PC-3 (cell line): Measurements from ENCODE around the gene GSG1. TPM values are rescaled to one million over a fixed set of nuclear protein-coding genes. Genes with fewer than 3 reads are reported as not detected.
A peak's percentile ranks its signal among the peaks of the same experiment; 100 is the strongest.

Source experiments
- ATAC-seq: fragments of 200-7000 bp; cut with Tn5 transposase; 2 replicates; pipeline ENCODE4 v1.9.1; 2020; ENCODE audit warnings: mild to moderate bottlenecking, moderate library complexity
- Bru-seq: library from RNA; stranded (reverse); fragments of 400-500 nt; gene quantifications from one replicate; lab custom pipeline; 2021; lab: Mats Ljungman, UMichigan
- BruChase-seq, 2 experiments: library from RNA; stranded (reverse); fragments of 400-500 nt; gene quantifications; one replicate each; lab custom pipeline; 2021; lab: Mats Ljungman, UMichigan
- BruUV-seq: library from RNA; stranded (reverse); fragments of 400-500 nt; replicated peaks from 2 replicates; lab custom pipeline; 2021; lab: Mats Ljungman, UMichigan
- CTCF ChIA-PET: fragments of 300-600 bp; sonication (Branson Sonifier 250); formaldehyde crosslinking; loops from one replicate; lab custom pipeline; 2022; ENCODE audit warnings: antibody characterized with exemption; lab: Charles Lee
- POLR2A ChIA-PET: fragments of 300-600 bp; sonication (Branson Sonifier 250); formaldehyde crosslinking; loops from one replicate; lab custom pipeline; 2022; ENCODE audit warnings: antibody characterized with exemption; ENCODE audit not compliant: unreplicated experiment; lab: Charles Lee
- DNase-seq: peaks from one replicate; pipeline ENCODE4 v3.0.0-alpha.2; 2015
- H2AFZ ChIP-seq: fragments of 300-600 bp; sonication (generic); 2 replicates; pipeline ENCODE4 v1.6.0; 2016; ENCODE audit warnings: antibody characterized with exemption, low read length
- H3F3A ChIP-seq: fragments of 300-600 bp; sonication (generic); one replicate; pipeline ENCODE4 v1.6.0; 2017; ENCODE audit warnings: antibody characterized with exemption, low read length, control low read depth, mild to moderate bottlenecking; ENCODE audit not compliant: unreplicated experiment
- H3K27ac ChIP-seq: fragments of 300-600 bp; sonication (generic); 2 replicates; pipeline ENCODE4 v1.5.1; 2016; ENCODE audit warnings: mild to moderate bottlenecking, low read length
- H3K27me3 ChIP-seq: fragments of 300-600 bp; sonication (generic); 2 replicates; pipeline ENCODE4 v1.6.1; 2016; ENCODE audit warnings: low read length, mixed read lengths
- H3K36me3 ChIP-seq: fragments of 300-600 bp; sonication (generic); 2 replicates; pipeline ENCODE4 v1.6.1; 2016; ENCODE audit warnings: low read depth, mixed run types, low read length, mixed read lengths
- H3K4me1 ChIP-seq: fragments of 300-600 bp; sonication (generic); 2 replicates; pipeline ENCODE4 v1.5.1; 2016; ENCODE audit warnings: low read length; ENCODE audit not compliant: insufficient read depth
- H3K4me2 ChIP-seq: fragments of 300-600 bp; sonication (generic); 2 replicates; pipeline ENCODE4 v1.6.0; 2016; ENCODE audit warnings: low read length
- H3K4me3 ChIP-seq: fragments of 300-600 bp; sonication (generic); 2 replicates; pipeline ENCODE4 v1.5.1; 2016; ENCODE audit warnings: mild to moderate bottlenecking, low read length, mixed read lengths
- H3K79me2 ChIP-seq: fragments of 300-600 bp; sonication (generic); 2 replicates; pipeline ENCODE4 v1.6.1; 2017; ENCODE audit warnings: low read length, mixed read lengths
- H3K9ac ChIP-seq: fragments of 300-600 bp; sonication (generic); 2 replicates; pipeline ENCODE4 v1.6.0; 2016; ENCODE audit warnings: mild to moderate bottlenecking, low read length
- H3K9me2 ChIP-seq: fragments of 300-600 bp; sonication (generic); replicated peaks from 2 replicates; pipeline ENCODE4 v1.6.1; 2016; ENCODE audit warnings: mixed run types, low read length, mixed read lengths
- H3K9me3 ChIP-seq: fragments of 300-600 bp; sonication (generic); 2 replicates; pipeline ENCODE4 v1.6.1; 2016; ENCODE audit warnings: low read length, mixed read lengths
- H4K20me1 ChIP-seq: fragments of 300-600 bp; sonication (generic); 2 replicates; pipeline ENCODE4 v1.6.1; 2016; ENCODE audit warnings: low read length, mixed read lengths
- EZH2 ChIP-seq: fragments of 300-600 bp; sonication (generic); IDR thresholded peaks from one replicate; pipeline ENCODE4 v1.6.1; 2017; ENCODE audit warnings: antibody characterized with exemption, mild to moderate bottlenecking, low read length; ENCODE audit not compliant: unreplicated experiment
- EZH2phosphoT487 ChIP-seq: fragments of 300-600 bp; sonication (generic); IDR thresholded peaks from 2 replicates; pipeline ENCODE4 v1.6.1; 2018; ENCODE audit warnings: mild to moderate bottlenecking, antibody characterized with exemption, low read length, borderline replicate concordance
- intact Hi-C: fragments of 100-400 bp; cut with micrococcal nuclease; formaldehyde crosslinking; loops from 2 replicates; pipeline ENCODE4 v1.9.0; 2023
- long read RNA-seq: library from polyadenylated mRNA; unstranded; transcript quantifications from one replicate; pipeline ENCODE4 v2.0.0, GENCODE V29; 2021; ENCODE audit not compliant: unreplicated experiment
- total RNA-seq: library from RNA; depleted of rRNA; stranded (reverse); fragments of >200 nt; gene quantifications from 2 replicates; pipeline ENCODE4 v1.2.3, GENCODE V29; 2014; rRNA removed
- TF ChIP-seq, protein P1 (sequence below): fragments of 300-600 bp; sonication (generic); conservative IDR thresholded peaks from 2 replicates; pipeline ENCODE4 v1.5.1; 2017; ENCODE audit warnings: antibody characterized with exemption, low read depth, mild to moderate bottlenecking, low read length

The GSG1 gene
- 0.77 TPM in 1 of 2 replicates, not detected in the other for total RNA-seq
- percentile 40 among the genes with signal in this experiment for Bru-seq, nascent RNA
- BruChase-seq, experiment 1, labeled RNA remaining after a 6-hour chase, result percentile 13 among the genes with signal in this experiment
- not detected for BruChase-seq, experiment 2, labeled RNA remaining after a 2-hour chase
- long read RNA-seq, result 0 reads

DNA sequence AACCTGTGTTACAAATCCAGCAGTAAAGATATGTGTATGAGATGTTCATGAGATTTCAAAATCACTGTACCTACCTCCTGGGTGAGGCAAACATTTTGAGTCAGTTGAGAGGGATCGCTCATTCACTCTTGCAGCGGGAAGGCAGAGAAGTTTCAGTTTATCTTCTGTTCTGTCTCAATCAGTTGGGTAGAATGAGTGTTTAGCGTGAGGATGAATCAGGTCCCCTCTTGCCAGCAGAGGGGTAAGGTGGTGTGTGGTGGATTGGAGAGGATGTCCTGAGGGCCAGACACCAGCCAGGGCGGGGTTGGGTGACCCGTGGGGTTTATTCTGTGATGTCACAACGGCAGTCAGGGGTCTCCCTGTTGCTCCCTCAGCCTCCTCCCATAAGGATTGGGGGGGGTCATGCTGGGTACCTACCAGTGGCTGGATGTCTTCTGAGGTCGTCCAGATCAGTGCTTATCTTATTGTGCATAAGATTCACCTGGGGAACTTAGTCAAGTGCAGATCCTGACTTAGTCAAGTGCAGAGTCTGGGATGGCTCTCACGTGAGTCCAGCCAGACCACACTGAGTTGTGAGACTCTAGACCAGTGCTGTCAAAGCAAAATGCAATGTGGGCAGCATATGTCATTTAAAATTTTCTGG lies at the start of gene GSG1:
GSG1 (minus strand) TSS at position 277 of the 643 bp plus-strand sequence; CDS start at position 122, 155 bp downstream.
- Histone ChIP-seq H3K27ac (peak within 1 kb of the TSS; percentile 99), H3K27me3 (no peaks in the 10 kb centered on the region), H3K4me1 (peaks cover 48% of the 10 kb centered on the region), H3K79me2 (no peaks in the 10 kb centered on the region), H2AFZ (no peak within 1 kb of the TSS), H3K4me2 (peak within 1 kb of the TSS; percentile 98), H3K4me3 (peak within 1 kb of the TSS; percentile 6; the same call in 1 of the 2 replicates), H4K20me1 (no peaks in the 10 kb centered on the region), H3K9ac (peak within 1 kb of the TSS; percentile 48), H3K36me3 (no peaks in the 10 kb centered on the region), H3K9me2 (no peaks in the 10 kb centered on the region), H3F3A (peaks cover 16% of the 10 kb centered on the region), H3K9me3 (no peaks in the 10 kb centered on the region)
- DNase-seq (peak; percentile 54), ATAC-seq (no peak)
- CTCF ChIA-PET, result no interaction called here
- no peak for TF ChIP-seq EZH2phosphoT487
- TF ChIP-seq, protein P1, sequence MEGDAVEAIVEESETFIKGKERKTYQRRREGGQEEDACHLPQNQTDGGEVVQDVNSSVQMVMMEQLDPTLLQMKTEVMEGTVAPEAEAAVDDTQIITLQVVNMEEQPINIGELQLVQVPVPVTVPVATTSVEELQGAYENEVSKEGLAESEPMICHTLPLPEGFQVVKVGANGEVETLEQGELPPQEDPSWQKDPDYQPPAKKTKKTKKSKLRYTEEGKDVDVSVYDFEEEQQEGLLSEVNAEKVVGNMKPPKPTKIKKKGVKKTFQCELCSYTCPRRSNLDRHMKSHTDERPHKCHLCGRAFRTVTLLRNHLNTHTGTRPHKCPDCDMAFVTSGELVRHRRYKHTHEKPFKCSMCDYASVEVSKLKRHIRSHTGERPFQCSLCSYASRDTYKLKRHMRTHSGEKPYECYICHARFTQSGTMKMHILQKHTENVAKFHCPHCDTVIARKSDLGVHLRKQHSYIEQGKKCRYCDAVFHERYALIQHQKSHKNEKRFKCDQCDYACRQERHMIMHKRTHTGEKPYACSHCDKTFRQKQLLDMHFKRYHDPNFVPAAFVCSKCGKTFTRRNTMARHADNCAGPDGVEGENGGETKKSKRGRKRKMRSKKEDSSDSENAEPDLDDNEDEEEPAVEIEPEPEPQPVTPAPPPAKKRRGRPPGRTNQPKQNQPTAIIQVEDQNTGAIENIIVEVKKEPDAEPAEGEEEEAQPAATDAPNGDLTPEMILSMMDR, result no peak
- TF ChIP-seq EZH2, result no peak
- BruUV-seq, result no TSS peak
- intact Hi-C loops, result no loop called here
- POLR2A ChIA-PET, result interaction anchor here (0.6 to 0.8 kb wide), 2 partner anchors 93 to 124 kb away, joined by 5 to 9 read pairs; partner anchors contain the start of gene EMP1

DNA sequence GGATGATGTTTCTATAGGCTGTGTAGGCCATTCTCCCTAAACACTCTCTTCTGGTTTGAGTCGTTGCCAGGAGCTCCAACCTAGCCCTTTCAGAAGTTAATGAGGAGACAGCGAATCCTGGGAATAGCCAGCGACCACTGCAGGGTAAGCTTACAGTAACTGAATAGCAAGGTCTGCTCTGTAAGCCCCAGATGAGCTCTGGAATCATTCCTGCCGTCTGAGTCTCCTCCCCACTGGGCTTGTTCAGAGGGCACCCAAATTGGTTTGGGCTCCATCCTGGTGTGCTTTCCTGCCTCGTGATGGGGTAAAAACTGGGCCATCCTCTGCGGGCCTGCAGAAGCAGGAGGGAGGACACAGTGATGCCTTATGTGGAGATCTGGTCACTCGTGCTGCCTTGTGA lies 49.7 kb upstream of the GSG1 start:
- Histone ChIP-seq H3K36me3 (no peaks in the 10 kb centered on the region), H3K4me1 (peaks cover 10% of the 10 kb centered on the region), H2AFZ (no peak overlapping the region), H3K4me3 (no peak overlapping the region), H3K79me2 (no peaks in the 10 kb centered on the region), H4K20me1 (no peaks in the 10 kb centered on the region), H3K9me3 (no peaks in the 10 kb centered on the region), H3K9me2 (no peaks in the 10 kb centered on the region), H3F3A (no peaks in the 10 kb centered on the region), H3K9ac (no peak overlapping the region), H3K27ac (no peak overlapping the region), H3K27me3 (no peaks in the 10 kb centered on the region), H3K4me2 (no peak overlapping the region)
- DNase-seq, result no peak
- CTCF ChIA-PET, result no interaction called here
- TF ChIP-seq EZH2 (no peak), EZH2phosphoT487 (no peak)
- TF ChIP-seq, protein P1, result no peak
- POLR2A ChIA-PET, result no interaction called here
- ATAC-seq, result no peak
- no TSS peak for BruUV-seq
- intact Hi-C loops, result no loop called here

DNA sequence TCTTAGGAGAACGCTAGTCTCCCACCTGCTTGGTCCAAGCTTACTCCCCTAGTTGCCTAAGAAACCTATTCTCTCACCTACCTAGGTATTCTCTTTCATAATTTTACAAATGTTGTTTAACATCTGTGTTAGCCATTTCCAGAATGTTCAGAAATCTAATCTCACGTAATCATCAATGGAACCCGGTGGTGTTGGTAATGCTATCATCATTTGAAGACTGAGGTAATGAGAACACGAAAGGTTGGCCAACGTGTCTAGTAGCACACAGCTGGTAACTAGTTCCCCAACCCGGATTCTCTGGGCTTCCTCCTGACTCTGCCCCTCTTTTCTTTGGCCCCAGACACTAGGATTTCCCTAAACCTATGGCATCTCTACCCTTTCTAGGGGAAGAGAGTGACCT lies 49.3 kb upstream of the GSG1 start:
- H3K79me2 ChIP-seq, result no peaks in the 10 kb centered on the region
- POLR2A ChIA-PET, result no interaction called here
- no peaks in the 10 kb centered on the region for H3K36me3 ChIP-seq
- TF ChIP-seq EZH2phosphoT487, result no peak
- TF ChIP-seq, protein P1, result no peak
- no peak for TF ChIP-seq EZH2
- DNase-seq, result no peak
- BruUV-seq, result no TSS peak
- no peak overlapping the region for H3K27ac ChIP-seq
- H3K9ac ChIP-seq, result no peak overlapping the region
- peaks cover 10% of the 10 kb centered on the region for H3K4me1 ChIP-seq
- no peaks in the 10 kb centered on the region for H3F3A ChIP-seq
- no peaks in the 10 kb centered on the region for H3K9me2 ChIP-seq
- no peaks in the 10 kb centered on the region for H4K20me1 ChIP-seq
- ATAC-seq, result no peak
- intact Hi-C loops, result no loop called here
- no peaks in the 10 kb centered on the region for H3K9me3 ChIP-seq
- no peak overlapping the region for H3K4me2 ChIP-seq
- no peaks in the 10 kb centered on the region for H3K27me3 ChIP-seq
- no peak overlapping the region for H3K4me3 ChIP-seq
- H2AFZ ChIP-seq, result no peak overlapping the region
- CTCF ChIA-PET, result no interaction called here
